K562 (cell line): Measurements from ENCODE around the gene EPHB4. TPM values are rescaled to one million over a fixed set of nuclear protein-coding genes. Genes with fewer than 3 reads are reported as not detected.

Source experiments
- CBFA2T2 ChIP-seq: fragments of 450-650 bp; conservative IDR thresholded peaks from 2 replicates; pipeline ENCODE4 v1.6.1; 2017; ENCODE audit warnings: mild to moderate bottlenecking
- E2F4 ChIP-seq: sonication (generic); formaldehyde crosslinking; IDR thresholded peaks from 2 replicates; pipeline ENCODE4 v1.8.0; 2022; ENCODE audit warnings: mild to moderate bottlenecking, low read depth, missing genetic modification reagents
- FOXK2 ChIP-seq, 2 experiments: fragments of 450-650 bp; IDR thresholded peaks in 1 of 2; conservative IDR thresholded peaks in 1 of 2; 2 replicates each; pipeline ENCODE4 v1.6.1; 2016; ENCODE audit warnings: low read depth in 2 of 2, mild to moderate bottlenecking in 1 of 2
- HIVEP1 ChIP-seq: fragments of 250-450 bp; sonication (Bioruptor Pico); IDR thresholded peaks from 2 replicates; pipeline ENCODE4 v1.4.0; 2020; ENCODE audit warnings: mild to moderate bottlenecking
- MTA2 ChIP-seq: fragments of 450-650 bp; IDR thresholded peaks from 2 replicates; pipeline ENCODE4 v1.6.1; 2016; ENCODE audit warnings: low read depth
- NKRF ChIP-seq: fragments of 450-650 bp; IDR thresholded peaks from 2 replicates; pipeline ENCODE4 v1.6.1; 2016; ENCODE audit warnings: borderline replicate concordance
- PBX2 ChIP-seq, 2 experiments: IDR thresholded peaks in 1 of 2; conservative IDR thresholded peaks in 1 of 2; 2 replicates each; pipeline ENCODE4 v1.6.1; 2016; ENCODE audit warnings: low read depth in 2 of 2, mild to moderate bottlenecking in 1 of 2, missing compliant biosample characterization in 1 of 2, missing genetic modification characterization in 1 of 2, moderate library complexity in 1 of 2
- SAFB ChIP-seq: fragments of 200-400 bp; formaldehyde crosslinking; IDR thresholded peaks from 2 replicates; pipeline ENCODE4 v1.6.1; 2017; ENCODE audit warnings: low read depth, low read length, borderline replicate concordance
- SMC3 ChIP-seq: conservative IDR thresholded peaks from 2 replicates; pipeline ENCODE4 v1.6.1; 2011; ENCODE audit warnings: low read depth, low read length, improper control_type of control experiment; ENCODE audit not compliant: insufficient read depth
- STAT6 ChIP-seq: sonication (generic); formaldehyde crosslinking; IDR thresholded peaks from 2 replicates; pipeline ENCODE4 v1.8.1; 2023; ENCODE audit warnings: mild to moderate bottlenecking, missing genetic modification reagents
- TSHZ1 ChIP-seq: fragments of 250-450 bp; sonication (Bioruptor Pico); IDR thresholded peaks from 2 replicates; pipeline ENCODE4 v1.4.0; 2020; ENCODE audit warnings: mild to moderate bottlenecking, moderate library complexity
- polyA plus RNA-seq, 8 experiments: library from polyadenylated mRNA; depleted of rRNA in 4 of 8; stranded (reverse) in 5 of 8; unstranded in 3 of 8; fragments of >200 nt; fragmentation: Nextera tagmentation in 2 of 8; fragmentation: Illumina TruSeq in 1 of 8; extraction: Ambion mirVana in 2 of 8; extraction: Trizol in 1 of 8; gene quantifications; 2 replicates each; pipeline versions ENCODE4 v1.2.1 to v1.2.3, GENCODE V29; 2011 to 2014; ENCODE audit warnings: inconsistent platforms in 1 of 8, missing spikeins in 1 of 8
- total RNA-seq, 7 experiments: library from RNA; depleted of rRNA in 6 of 7; stranded (reverse); fragments of >200 nt in 6 of 7; fragmentation: Illumina TruSeq in 2 of 7; extraction: Trizol in 2 of 7; gene quantifications; 2 replicates each; pipeline versions ENCODE4 v1.2.1 to v1.2.3, GENCODE V29; 2011 to 2021; ENCODE audit warnings: low replicate concordance in 1 of 7

Gene EPHB4
- total and polyA plus RNA-seq, 9 of the 15 experiments (the other 6 are each of a cell fraction or from before 2014, with no cell fraction given) = 1.2 to 82.1 (median 37.9) TPM

GRCh38 chr7:100874577-100875355, 47.4 kb upstream of the EPHB4 start, which contains the start of gene SRRT (continued):
- TF ChIP-seq TSHZ1 (CRISPR knock-in tag) (peak; percentile 45; the same call in 1 of the 2 replicates), SAFB (no peak), STAT6 (CRISPR knock-in tag) (no peak; the same call in none of the 2 replicates), NKRF (no peak; the same call in 1 of the 2 replicates), FOXK2 (conservative IDR thresholded peaks at IDR 0.05 in 1 of 2, IDR thresholded peaks at IDR 0.05 in 1 of 2; ENCODE audit: low read depth in 2 of 2) (peak in 1 of 2 experiments; percentile 52; a peak in 1 of 4 replicates), CBFA2T2 (no peak), E2F4 (no peak; the same call in 1 of the 2 replicates), MTA2 (no peak), HIVEP1 (CRISPR knock-in tag) (peak; percentile 71; the same call in 1 of the 2 replicates), PBX2 (CRISPR knock-in tag; IDR thresholded peaks at IDR 0.05; ENCODE audit: low read depth) (no peak), PBX2 (tag; conservative IDR thresholded peaks at IDR 0.05; ENCODE audit: low read depth) (no peak), SMC3 (0 out of 2 replicates have a peak, but pooled peaks have one; percentile 5)
